Activated T-helper 17 cell treated with anti-CD3 and anti-CD28 coated beads, Interleukin-2, amount 50 U/mL, for 72 hours (primary cell): ENCODE measurements around the gene CCNG1. TPM values are rescaled to one million over a fixed set of nuclear protein-coding genes. Genes with fewer than 3 reads are reported as not detected.
"Not testable (repeated sequence)": the region's sequence is repeated elsewhere in the genome, so short reads cannot be mapped to it uniquely, and the experiment has no call there.

Experiments used
- ATAC-seq: fragments of 150-1000 bp; cut with Tn5 transposase; replicated peaks from 2 replicates; pipeline ENCODE4 v1.10.0; 2021; ENCODE audit warnings: mild to moderate bottlenecking, moderate library complexity
- H3K27ac Mint-ChIP-seq: one replicate; pipeline ENCODE4 v1.8.0; 2022; ENCODE audit warnings: mixed read lengths
- H3K27me3 Mint-ChIP-seq: one replicate; pipeline ENCODE4 v1.8.0; 2022; ENCODE audit warnings: mixed read lengths
- H3K36me3 Mint-ChIP-seq: one replicate; pipeline ENCODE4 v1.8.0; 2022; ENCODE audit warnings: low read depth, mild to moderate bottlenecking, mixed read lengths
- H3K4me1 Mint-ChIP-seq: one replicate; pipeline ENCODE4 v1.8.0; 2022; ENCODE audit warnings: mixed read lengths
- H3K4me3 Mint-ChIP-seq: one replicate; pipeline ENCODE4 v1.8.0; 2022; ENCODE audit warnings: mild to moderate bottlenecking, mixed read lengths
- H3K9me3 Mint-ChIP-seq: one replicate; pipeline ENCODE4 v1.8.0; 2022; ENCODE audit warnings: mixed read lengths
- total RNA-seq, 2 donors: library from RNA; stranded (reverse); gene quantifications; one replicate each; pipeline ENCODE4 v1.2.3, GENCODE V29; 2022

The CCNG1 gene
- total RNA-seq, 2 donors from 2014 or later = 198 to 200 TPM

DNA sequence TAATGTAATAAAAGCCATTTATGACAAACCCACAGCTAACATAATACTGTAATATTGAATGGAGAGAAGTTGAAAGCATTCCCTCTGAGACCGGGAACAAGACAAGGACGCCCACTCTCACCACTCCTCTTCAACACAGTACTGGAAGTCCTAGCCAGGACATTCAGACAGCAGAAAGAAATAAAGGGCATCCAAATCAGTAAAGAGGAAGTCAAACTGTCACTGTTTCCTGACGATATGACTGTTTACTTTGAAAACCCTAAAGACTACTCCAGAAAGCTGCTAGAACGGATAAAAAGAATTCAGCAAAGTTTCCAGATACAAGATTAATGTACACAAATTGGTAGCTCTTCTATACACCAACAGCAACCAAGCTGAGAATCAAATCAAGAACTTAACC is 11.3 kb upstream of the CCNG1 start:
- not testable (repeated sequence) for H3K9me3 Mint-ChIP-seq, H3K27me3 Mint-ChIP-seq, H3K27ac Mint-ChIP-seq, H3K4me1 Mint-ChIP-seq, H3K4me3 Mint-ChIP-seq, ATAC-seq, H3K36me3 Mint-ChIP-seq

DNA sequence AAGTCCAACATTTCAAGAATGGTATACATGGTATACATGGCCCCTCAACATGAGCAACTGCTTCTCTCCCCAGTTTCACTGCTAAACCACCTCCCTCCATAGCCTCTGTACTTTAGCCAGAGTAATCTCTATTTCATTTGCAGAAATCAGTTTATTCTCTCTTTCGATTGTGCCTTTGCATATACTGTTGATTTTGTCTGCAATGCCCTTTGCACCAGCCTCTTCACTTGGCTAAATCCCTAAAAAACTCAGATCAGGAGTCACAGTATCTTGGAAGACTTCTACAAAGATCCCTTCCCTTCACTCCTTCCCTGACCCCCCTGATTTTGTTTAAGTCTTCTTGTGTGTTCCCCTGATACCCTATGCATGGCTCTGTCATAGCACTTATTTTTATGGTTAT is 4.9 kb upstream of the CCNG1 start:
- peaks cover 11% of the 10 kb centered on the region for H3K4me1 Mint-ChIP-seq
- no peaks in the 10 kb centered on the region for H3K36me3 Mint-ChIP-seq
- no peak overlapping the region for H3K4me3 Mint-ChIP-seq
- peaks cover 4% of the 10 kb centered on the region for H3K27me3 Mint-ChIP-seq
- no peaks in the 10 kb centered on the region for H3K9me3 Mint-ChIP-seq
- ATAC-seq = no peak
- H3K27ac Mint-ChIP-seq = no peak overlapping the region

DNA sequence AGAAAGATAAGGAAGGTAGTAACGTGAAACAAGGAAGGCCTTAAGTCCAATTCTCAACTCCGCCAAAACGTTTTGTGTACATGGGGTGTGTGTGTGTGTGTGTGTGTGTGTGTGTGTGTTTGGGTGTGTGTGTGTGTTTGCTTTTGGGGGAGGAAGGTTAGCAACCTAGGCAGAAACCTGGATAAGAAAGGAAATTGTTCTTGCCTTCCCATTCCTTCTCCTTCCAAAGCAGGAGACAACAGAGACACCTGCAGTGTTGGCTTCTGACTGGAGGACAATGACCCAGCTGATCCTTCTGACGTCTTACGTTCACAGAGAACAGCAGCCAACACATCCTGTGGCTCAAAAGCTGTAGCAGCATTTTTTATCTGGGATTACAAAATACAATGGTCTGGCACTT is 4.1 kb upstream of the CCNG1 start:
- Mint-ChIP-seq H3K27me3 (peaks cover 4% of the 10 kb centered on the region), H3K36me3 (peaks cover 4% of the 10 kb centered on the region), H3K9me3 (no peaks in the 10 kb centered on the region)

DNA sequence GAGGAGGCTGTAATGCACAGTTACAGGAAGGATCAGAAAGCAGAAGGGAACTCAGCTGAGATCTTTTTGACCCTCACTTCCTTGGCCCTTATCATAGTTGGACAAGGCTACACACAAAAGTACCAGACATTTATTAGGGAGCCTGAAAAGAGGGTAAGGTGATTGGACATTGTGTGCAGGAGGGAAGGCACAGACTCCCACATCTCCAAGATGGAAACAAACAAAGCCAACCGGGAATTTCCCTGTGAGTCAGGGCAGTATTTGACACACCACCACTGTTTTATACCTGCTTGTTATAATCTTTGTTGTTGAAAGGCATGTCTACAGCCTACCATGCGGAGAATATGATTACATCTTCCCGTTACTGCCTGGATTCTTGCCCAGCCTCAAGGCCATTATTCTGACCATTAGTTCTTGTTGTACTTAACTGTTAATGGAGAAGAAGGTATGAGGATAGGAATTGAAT is 3.0 kb upstream of the CCNG1 start:
- Mint-ChIP-seq H3K4me1 (peaks cover 11% of the 10 kb centered on the region), H3K27me3 (peaks cover 4% of the 10 kb centered on the region), H3K4me3 (no peak overlapping the region), H3K27ac (no peak overlapping the region), H3K9me3 (no peaks in the 10 kb centered on the region), H3K36me3 (peaks cover 16% of the 10 kb centered on the region)
- no peak for ATAC-seq

More for the DNA sequence above, 4.1 kb upstream of the CCNG1 start:
- no peak for ATAC-seq
- no peak overlapping the region for H3K4me3 Mint-ChIP-seq
- peaks cover 11% of the 10 kb centered on the region for H3K4me1 Mint-ChIP-seq
- H3K27ac Mint-ChIP-seq = no peak overlapping the region

DNA sequence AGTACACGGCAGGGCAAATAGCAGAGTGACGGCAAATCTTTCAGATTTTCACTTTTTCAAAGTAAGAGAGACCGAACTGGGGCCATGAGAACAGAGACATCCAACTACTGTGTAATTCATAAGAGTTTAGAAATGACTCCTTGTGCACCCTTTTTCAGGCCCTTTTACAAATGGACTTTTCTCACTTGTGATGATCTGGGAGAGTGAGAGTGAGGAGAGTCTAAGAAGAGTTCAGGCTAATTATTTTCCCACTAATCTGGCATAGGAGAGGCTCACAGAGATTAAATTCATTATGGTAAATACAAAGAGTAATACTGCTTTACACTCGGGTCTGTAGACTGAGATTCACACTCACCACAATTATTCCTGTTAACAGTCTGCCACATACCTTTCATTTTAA is 880 bp upstream of the CCNG1 start:
- ATAC-seq = no peak
- H3K4me3 Mint-ChIP-seq = peak overlapping the region; percentile 92
- peaks cover 4% of the 10 kb centered on the region for H3K27me3 Mint-ChIP-seq
- peaks cover 23% of the 10 kb centered on the region for H3K4me1 Mint-ChIP-seq
- H3K9me3 Mint-ChIP-seq = no peaks in the 10 kb centered on the region
- H3K36me3 Mint-ChIP-seq = peaks cover 37% of the 10 kb centered on the region
- H3K27ac Mint-ChIP-seq = peak overlapping the region; percentile 92

DNA sequence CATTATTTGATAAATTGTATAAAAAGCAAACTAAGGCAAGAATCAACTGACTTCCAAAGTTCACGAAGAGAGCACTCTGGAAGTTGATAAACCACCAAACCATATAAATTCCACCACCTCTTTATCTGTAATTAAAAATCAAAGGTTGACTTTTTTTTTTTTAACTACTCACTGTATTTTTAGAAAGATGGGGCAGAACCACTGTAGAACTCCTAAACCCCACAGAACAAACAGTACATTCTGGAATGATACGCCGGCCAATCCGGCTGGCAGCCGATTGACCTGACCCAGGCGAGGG is 435 bp upstream of the CCNG1 start:
- H3K36me3 Mint-ChIP-seq = peaks cover 41% of the 10 kb centered on the region
- H3K4me1 Mint-ChIP-seq = peaks cover 23% of the 10 kb centered on the region
- peak overlapping the region; percentile 92 for H3K4me3 Mint-ChIP-seq
- no peak for ATAC-seq
- peak overlapping the region; percentile 92 for H3K27ac Mint-ChIP-seq
- H3K27me3 Mint-ChIP-seq = peaks cover 4% of the 10 kb centered on the region
- no peaks in the 10 kb centered on the region for H3K9me3 Mint-ChIP-seq

DNA sequence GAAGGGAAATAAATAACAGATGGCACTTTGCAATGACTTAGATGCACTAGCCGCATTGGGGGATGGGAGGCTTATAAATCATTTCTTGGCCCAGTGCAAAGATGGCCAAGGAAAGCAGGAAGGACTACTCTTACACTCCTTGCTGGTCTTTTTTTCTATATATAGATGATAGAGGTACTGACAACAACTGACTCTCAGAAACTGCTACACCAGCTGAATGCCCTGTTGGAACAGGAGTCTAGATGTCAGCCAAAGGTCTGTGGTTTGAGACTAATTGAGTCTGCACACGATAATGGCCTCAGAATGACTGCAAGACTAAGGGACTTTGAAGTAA is 1.7 kb downstream of the CCNG1 start:
- H3K9me3 Mint-ChIP-seq = no peaks in the 10 kb centered on the region
- peak; percentile 8 for ATAC-seq
- H3K27ac Mint-ChIP-seq = peak overlapping the region; percentile 92
- peak overlapping the region; percentile 92 for H3K4me3 Mint-ChIP-seq
- H3K27me3 Mint-ChIP-seq = no peaks in the 10 kb centered on the region
- H3K36me3 Mint-ChIP-seq = peaks cover 62% of the 10 kb centered on the region
- peaks cover 23% of the 10 kb centered on the region for H3K4me1 Mint-ChIP-seq

DNA sequence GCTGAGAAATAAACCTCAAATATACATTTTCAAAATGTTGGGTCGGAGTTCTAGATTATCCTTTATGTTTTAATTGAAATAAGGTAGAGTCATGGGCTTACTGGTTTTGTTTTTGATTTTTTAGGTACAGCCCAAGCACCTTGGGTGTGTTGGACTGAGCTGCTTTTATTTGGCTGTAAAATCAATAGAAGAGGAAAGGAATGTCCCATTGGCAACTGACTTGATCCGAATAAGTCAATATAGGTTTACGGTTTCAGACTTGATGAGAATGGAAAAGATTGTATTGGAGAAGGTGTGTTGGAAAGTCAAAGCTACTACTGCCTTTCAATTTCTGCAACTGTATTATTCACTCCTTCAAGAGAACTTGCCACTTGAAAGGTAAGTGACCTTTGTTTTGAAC is 3.6 kb downstream of the CCNG1 start:
- no peak for ATAC-seq
- H3K4me3 Mint-ChIP-seq = peak overlapping the region; percentile 92
- H3K9me3 Mint-ChIP-seq = no peaks in the 10 kb centered on the region
- H3K27ac Mint-ChIP-seq = peak overlapping the region; percentile 68
- peaks cover 18% of the 10 kb centered on the region for H3K4me1 Mint-ChIP-seq
- H3K36me3 Mint-ChIP-seq = peaks cover 81% of the 10 kb centered on the region
- H3K27me3 Mint-ChIP-seq = no peaks in the 10 kb centered on the region

DNA sequence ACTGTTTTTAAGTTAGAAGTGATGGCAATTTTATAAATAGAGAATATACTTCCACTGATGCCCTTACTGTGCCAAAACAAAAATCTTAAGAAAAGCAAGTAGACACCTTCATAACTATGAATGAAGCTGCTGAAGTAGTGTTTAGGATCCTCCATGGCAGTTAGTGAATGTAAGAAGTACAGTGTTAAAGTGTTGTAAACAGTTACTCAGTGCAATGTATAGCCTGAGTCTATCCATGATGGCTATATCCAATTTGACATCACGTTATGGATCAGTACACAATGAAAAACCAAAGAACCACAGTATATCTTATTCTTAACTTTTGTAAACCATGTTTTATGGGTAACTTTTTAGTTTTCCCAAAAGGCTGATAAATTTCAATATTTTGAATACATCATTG is 7.1 kb downstream of the CCNG1 start:
- Mint-ChIP-seq H3K27ac (no peak overlapping the region), H3K36me3 (peaks cover 100% of the 10 kb centered on the region), H3K9me3 (no peaks in the 10 kb centered on the region), H3K4me1 (peaks cover 21% of the 10 kb centered on the region), H3K4me3 (no peak overlapping the region), H3K27me3 (no peaks in the 10 kb centered on the region)
- no peak for ATAC-seq

DNA sequence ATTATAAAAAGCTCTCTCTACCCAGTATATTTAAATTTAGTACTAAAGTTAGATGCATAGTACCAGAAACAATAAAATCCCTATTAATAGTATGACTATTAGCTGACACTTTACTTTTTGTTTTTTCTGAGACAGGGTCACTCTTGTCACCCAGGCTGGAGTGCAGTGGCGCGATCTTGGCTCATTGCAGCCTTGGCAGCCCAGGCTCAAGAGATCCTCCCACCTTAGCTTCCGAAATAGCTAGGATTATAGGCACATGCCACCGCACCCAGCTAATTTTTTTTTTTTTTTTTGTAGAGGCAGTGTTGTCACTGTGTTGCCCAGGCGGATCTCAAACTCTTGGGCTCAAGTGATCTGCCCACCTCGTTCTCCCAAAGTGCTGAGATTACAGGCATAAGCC is 8.0 kb downstream of the CCNG1 start:
- H3K4me1 Mint-ChIP-seq = peaks cover 21% of the 10 kb centered on the region
- H3K9me3 Mint-ChIP-seq = no peaks in the 10 kb centered on the region
- no peak overlapping the region for H3K27ac Mint-ChIP-seq
- no peaks in the 10 kb centered on the region for H3K27me3 Mint-ChIP-seq
- H3K4me3 Mint-ChIP-seq = no peak overlapping the region
- ATAC-seq = no peak
- peaks cover 99% of the 10 kb centered on the region for H3K36me3 Mint-ChIP-seq

DNA sequence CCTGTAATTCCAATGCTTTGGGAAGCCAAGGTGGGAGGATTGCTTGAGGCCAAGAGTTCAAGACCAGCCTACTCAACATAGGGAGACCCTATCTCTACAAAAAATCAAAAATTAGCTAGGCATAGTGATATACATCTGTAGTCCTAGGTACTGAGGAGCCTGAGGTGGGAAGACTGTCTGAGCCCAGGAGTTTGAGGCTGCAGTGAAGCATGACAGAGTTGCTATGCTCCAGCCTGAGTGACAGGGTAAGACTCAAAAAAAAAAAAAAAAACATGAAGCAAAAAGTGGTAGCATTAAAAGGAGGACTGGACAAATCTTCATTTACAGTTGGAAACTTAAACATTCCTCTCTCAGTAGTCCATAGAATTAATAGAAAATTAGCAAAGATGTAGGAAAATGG is 9.8 kb downstream of the CCNG1 start:
- H3K4me1 Mint-ChIP-seq = peaks cover 13% of the 10 kb centered on the region
- H3K27me3 Mint-ChIP-seq = no peaks in the 10 kb centered on the region
- H3K36me3 Mint-ChIP-seq = peaks cover 99% of the 10 kb centered on the region
- no peak overlapping the region for H3K4me3 Mint-ChIP-seq
- no peak overlapping the region for H3K27ac Mint-ChIP-seq
- no peak for ATAC-seq
- H3K9me3 Mint-ChIP-seq = no peaks in the 10 kb centered on the region

DNA sequence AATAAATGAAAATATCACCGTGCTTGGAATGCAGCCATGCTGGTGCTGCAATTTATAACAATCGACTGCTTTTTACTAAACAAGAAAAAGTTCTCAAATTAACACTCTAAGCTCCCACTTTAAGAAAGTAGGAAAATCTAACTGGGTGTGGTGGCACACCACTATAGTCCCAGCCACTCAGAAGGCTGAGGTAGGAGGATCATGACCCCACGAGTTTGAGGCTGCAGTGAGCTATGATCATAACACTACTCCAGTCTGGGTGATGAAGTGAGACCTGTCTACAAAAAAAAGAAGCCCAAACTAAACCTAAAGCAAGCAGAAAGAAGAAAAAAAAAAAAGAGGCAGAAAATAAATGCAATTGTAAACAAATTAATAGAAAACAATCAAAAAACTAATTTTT is 10.5 kb downstream of the CCNG1 start:
- Mint-ChIP-seq H3K4me1 (peaks cover 13% of the 10 kb centered on the region), H3K27ac (no peak overlapping the region), H3K9me3 (no peaks in the 10 kb centered on the region), H3K36me3 (peaks cover 99% of the 10 kb centered on the region), H3K27me3 (no peaks in the 10 kb centered on the region), H3K4me3 (no peak overlapping the region)
- no peak for ATAC-seq

DNA sequence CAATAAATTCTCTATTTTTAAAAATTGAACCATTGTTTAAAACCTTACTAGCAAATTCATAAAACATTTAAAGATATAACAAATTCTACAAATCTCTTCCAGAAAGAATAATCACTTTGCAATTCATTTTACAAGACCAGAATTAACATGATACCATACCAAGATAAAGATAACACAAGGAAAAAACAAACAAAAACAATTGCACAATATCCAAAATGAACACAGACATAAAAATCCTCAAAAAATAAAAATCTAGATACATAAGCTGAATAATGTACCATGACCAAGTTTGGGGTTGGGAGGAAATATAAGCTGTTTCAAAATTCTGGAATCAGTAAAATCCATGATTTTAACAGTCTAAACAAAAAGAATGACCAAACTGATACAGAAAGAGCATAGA is 11.1 kb downstream of the CCNG1 start:
- no peaks in the 10 kb centered on the region for H3K27me3 Mint-ChIP-seq
- H3K36me3 Mint-ChIP-seq = peaks cover 98% of the 10 kb centered on the region
- peaks cover 13% of the 10 kb centered on the region for H3K4me1 Mint-ChIP-seq
- no peaks in the 10 kb centered on the region for H3K9me3 Mint-ChIP-seq
- no peak overlapping the region for H3K4me3 Mint-ChIP-seq
- no peak for ATAC-seq
- no peak overlapping the region for H3K27ac Mint-ChIP-seq

DNA sequence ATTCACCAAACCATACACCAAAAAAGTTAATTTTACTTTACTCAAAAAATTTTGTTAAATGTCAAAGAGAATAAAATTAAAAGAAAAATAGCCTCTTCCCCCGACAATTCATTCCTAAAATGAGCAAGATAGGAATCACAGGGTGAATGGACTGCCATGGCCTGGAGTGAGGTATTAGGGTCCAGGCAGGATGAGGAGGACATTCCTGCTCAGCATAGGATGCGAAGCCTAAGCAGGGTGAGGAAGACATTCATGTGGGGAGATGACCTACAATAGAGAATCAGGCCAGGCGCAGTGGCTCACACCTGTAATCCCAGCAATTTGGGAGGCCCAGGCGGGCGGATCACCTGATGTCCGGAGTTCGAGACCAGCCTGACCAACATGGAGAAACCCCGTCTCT is 14.1 kb downstream of the CCNG1 start:
- no peak for ATAC-seq
- peaks cover 95% of the 10 kb centered on the region for H3K36me3 Mint-ChIP-seq
- no peak overlapping the region for H3K4me3 Mint-ChIP-seq
- no peak overlapping the region for H3K27ac Mint-ChIP-seq
- H3K9me3 Mint-ChIP-seq = no peaks in the 10 kb centered on the region
- no peaks in the 10 kb centered on the region for H3K27me3 Mint-ChIP-seq
- H3K4me1 Mint-ChIP-seq = peaks cover 21% of the 10 kb centered on the region

DNA sequence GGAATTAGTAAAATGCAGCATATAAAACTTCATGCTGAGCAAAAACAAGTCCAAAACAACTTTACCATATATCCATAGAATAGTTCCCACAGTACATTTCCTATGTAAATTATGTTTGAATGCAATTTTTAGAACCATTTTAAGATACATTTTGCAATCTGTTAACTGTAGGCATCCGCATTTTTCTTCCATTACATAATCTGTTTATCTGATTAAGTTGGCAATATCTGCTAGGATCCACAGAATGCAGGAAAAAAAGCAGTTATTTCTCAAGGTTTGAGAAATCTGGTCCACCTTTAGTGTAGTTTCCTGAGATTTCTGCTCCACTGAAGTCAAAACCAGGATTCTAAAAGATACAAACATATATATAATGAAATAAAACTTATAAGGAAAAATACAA is 16.3 kb downstream of the CCNG1 start:
- Mint-ChIP-seq H3K4me1 (peaks cover 30% of the 10 kb centered on the region), H3K36me3 (peaks cover 89% of the 10 kb centered on the region), H3K27ac (no peak overlapping the region), H3K4me3 (no peak overlapping the region), H3K9me3 (no peaks in the 10 kb centered on the region), H3K27me3 (no peaks in the 10 kb centered on the region)
- ATAC-seq = no peak

DNA sequence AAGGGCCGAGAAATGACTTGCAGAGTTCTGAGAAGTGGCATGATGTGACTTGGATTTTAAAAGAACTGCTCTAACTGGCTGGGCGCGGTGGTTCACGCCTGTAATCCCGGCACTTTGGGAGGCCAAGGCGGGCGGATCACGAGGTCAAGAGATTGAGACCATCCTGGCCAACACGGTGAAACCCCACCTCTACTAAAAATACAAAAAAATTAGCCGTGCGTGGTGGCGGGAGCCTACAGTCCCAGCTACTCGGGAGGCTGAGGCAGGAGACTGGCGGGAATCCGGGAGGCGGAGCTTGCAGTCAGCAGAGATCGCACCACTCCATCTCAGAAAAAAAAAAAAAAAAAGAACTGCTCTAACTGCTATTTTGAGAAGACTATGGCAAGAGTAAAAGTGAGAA is 18.0 kb downstream of the CCNG1 start:
- peaks cover 18% of the 10 kb centered on the region for H3K4me1 Mint-ChIP-seq
- H3K36me3 Mint-ChIP-seq = peaks cover 90% of the 10 kb centered on the region
- not testable (repeated sequence) for H3K4me3 Mint-ChIP-seq, H3K9me3 Mint-ChIP-seq, H3K27me3 Mint-ChIP-seq, ATAC-seq
- H3K27ac Mint-ChIP-seq = peak overlapping the region; percentile 70
